ENCODE data around the gene OTOG. TPM values are rescaled to one million over a fixed set of nuclear protein-coding genes. Genes with fewer than 3 reads are reported as not detected.

The OTOG gene
- total RNA-seq, 1 donor from 2014 or later: not detected

DNA sequence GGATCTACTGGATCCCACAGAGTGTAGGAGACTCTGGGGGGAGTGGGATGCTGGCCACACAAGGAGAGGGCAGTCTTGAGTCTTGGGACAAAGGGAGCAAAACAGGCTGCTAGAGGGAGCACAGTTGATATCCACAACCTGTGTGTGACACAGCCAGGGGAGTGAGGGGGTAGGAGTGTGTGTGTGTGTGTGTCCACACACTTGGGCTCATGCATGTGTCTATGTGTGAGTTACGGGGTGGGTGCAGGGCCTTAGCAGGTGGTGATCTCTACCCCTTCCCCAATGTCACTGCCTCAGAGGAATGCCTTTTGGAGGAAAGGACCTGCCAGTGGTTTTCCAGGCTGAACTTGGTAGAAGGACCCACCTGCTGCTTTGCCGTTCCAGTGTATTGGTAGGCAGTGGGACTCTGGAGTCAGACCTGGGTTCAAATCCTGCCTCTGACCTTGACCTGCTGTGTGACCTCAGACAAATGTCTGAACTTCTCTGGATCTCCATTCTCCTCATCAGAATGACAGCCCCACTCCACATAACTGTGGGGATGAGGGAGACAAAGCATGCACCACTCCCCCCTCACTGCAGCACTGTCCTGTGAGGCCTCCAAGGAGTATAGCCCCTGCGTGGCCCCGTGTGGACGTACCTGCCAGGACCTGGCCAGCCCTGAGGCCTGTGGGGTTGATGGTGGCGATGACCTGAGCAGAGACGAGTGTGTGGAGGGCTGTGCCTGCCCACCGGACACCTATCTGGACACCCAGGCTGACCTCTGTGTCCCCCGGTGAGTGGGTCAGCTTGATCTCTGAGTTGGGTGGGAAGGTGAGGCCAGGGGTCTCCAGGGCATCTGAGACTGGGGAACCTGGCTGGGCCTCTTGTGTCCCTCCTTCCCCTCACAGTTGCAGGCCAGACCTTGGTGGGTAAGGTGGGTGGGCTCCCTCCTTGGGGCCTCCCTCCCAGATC lies 27.4 kb downstream of the OTOG start:
- Mint-ChIP-seq H3K36me3 (ENCODE audit: low read depth) (no peaks in the 10 kb centered on the region), H3K27ac (no peak overlapping the region), H3K27me3 (ENCODE audit: low read depth) (peaks cover 3% of the 10 kb centered on the region), H3K9me3 (no peaks in the 10 kb centered on the region), H3K4me1 (ENCODE audit: low read depth) (peaks cover 2% of the 10 kb centered on the region), H3K4me3 (ENCODE audit: low read depth) (no peak overlapping the region)
- no peak for DNase-seq (ENCODE audit: low spot score)
- intact Hi-C loops (cut with micrococcal nuclease): no loop called here

DNA sequence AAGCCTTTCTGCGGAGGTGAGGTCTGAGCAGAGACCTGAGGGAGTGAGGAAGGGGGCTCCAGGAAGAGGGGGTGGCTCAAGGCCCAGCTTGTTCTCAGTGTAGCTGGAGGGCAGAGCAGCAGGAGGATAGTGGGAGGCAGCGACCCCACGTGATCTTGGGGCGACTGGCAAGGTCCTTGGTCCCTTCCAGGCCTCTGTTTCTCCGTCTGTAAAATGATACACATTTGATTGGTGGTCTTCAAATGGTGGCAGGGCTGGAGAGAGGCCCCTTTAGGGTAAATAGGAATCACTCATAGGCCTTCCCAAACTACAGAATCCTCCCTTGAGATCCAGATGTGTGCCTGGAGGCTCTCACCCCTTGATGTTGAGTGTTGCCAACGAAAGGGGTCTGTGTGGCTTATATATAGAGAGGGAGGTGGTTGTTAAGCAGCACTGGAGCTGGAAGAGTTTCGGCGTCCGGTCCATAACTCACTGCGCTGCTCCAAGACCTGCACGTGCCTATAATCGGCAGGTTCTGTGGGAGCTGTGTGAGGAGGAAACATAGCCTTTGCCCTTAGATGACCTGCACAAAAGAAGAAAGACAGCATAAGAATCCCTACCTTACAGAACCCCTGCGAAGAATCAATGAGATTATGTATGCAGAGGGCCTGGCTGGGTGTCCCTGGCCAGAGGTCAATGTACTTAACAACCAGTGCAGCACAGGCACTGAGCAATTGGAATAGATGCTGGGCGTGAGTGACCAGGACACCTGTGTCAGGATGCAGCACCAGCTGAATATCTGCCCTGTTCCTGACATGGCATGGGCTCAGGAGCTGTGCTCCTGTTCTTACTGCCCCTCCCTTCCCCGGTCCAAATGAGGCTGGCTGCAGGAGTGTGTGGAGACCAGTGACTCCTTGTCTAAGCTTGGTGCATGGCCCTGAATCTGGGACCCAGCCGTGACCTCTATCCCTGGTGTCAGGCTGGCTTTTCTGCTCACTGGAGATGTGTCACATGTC lies 28.7 kb downstream of the OTOG start:
- DNase-seq (ENCODE audit: low spot score): no peak
- Mint-ChIP-seq H3K4me3 (ENCODE audit: low read depth) (no peak overlapping the region), H3K4me1 (ENCODE audit: low read depth) (peaks cover 2% of the 10 kb centered on the region), H3K27ac (no peak overlapping the region), H3K27me3 (ENCODE audit: low read depth) (peaks cover 7% of the 10 kb centered on the region), H3K9me3 (no peaks in the 10 kb centered on the region), H3K36me3 (ENCODE audit: low read depth) (no peaks in the 10 kb centered on the region)
- intact Hi-C loops (cut with micrococcal nuclease): no loop called here

DNA sequence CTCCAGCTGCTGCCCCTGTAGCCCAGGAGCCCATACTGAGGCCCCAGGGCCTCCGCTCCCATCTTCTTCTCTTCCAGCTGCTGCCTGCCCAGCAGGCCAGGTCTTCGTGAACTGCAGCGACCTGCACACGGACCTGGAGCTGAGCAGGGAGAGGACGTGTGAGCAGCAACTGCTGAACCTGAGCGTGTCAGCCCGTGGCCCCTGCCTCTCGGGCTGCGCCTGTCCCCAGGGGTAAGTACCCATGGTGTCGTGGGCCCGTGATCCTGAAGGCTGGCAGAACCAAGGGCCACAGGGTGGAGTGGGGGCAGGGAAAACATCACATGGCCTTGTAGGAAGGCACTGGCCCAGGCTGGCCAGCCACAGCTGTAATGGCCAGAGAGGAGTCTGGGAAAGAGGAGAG lies 31.2 kb downstream of the OTOG start:
- Mint-ChIP-seq H3K9me3 (no peaks in the 10 kb centered on the region), H3K36me3 (ENCODE audit: low read depth) (no peaks in the 10 kb centered on the region), H3K27ac (no peak overlapping the region), H3K4me3 (ENCODE audit: low read depth) (no peak overlapping the region), H3K4me1 (ENCODE audit: low read depth) (no peaks in the 10 kb centered on the region), H3K27me3 (ENCODE audit: low read depth) (peaks cover 13% of the 10 kb centered on the region)
- DNase-seq (ENCODE audit: low spot score): no peak
- intact Hi-C loops (cut with micrococcal nuclease): no loop called here

DNA sequence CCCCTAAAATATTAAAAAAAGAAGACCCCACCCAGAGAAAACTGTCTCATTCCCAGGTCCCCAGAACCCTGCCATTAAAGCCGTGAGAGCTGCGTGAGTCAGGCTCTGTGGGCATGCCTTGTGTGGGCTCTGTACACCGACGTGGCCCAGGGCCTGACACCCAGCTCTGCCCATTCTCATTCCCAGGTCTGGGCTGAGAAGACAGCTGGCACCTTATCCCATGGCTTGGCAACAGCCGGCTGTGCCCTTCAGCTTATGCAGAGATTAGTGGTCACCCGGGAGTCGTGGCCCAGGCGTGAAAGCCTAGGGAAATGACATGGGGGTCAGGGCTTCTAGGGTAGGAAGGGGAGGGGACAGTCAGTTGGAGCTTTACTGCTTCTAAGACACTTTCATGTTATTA lies 31.9 kb downstream of the OTOG start:
- no peak for DNase-seq (ENCODE audit: low spot score)
- Mint-ChIP-seq H3K36me3 (ENCODE audit: low read depth) (no peaks in the 10 kb centered on the region), H3K4me3 (ENCODE audit: low read depth) (no peak overlapping the region), H3K9me3 (no peaks in the 10 kb centered on the region), H3K4me1 (ENCODE audit: low read depth) (no peaks in the 10 kb centered on the region), H3K27ac (no peak overlapping the region), H3K27me3 (ENCODE audit: low read depth) (peaks cover 16% of the 10 kb centered on the region)
- intact Hi-C loops (cut with micrococcal nuclease): no loop called here

DNA sequence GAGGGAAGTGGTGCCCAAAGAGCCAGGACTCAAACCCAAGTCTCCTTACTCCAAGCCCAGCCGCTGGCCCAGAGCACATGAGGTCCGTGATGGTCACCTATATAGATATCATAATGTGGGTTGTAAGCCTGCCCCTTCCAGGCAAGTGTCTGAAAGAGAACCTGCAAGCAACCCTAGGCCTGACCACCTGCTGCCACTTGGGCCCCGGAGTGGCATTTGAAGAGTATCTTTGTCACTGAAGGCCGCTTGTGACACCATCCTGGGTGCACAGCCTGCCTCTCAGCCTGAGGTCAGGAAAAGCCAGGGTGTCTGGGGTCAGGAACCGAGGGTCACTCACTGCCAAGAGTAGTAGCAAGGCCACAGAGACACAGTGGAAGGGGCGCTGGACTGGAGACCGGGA lies 32.4 kb downstream of the OTOG start:
- Mint-ChIP-seq H3K27me3 (ENCODE audit: low read depth) (peaks cover 18% of the 10 kb centered on the region), H3K4me3 (ENCODE audit: low read depth) (no peak overlapping the region), H3K9me3 (no peaks in the 10 kb centered on the region), H3K4me1 (ENCODE audit: low read depth) (no peaks in the 10 kb centered on the region), H3K36me3 (ENCODE audit: low read depth) (no peaks in the 10 kb centered on the region), H3K27ac (no peak overlapping the region)
- intact Hi-C loops (cut with micrococcal nuclease): no loop called here
- no peak for DNase-seq (ENCODE audit: low spot score)

DNA sequence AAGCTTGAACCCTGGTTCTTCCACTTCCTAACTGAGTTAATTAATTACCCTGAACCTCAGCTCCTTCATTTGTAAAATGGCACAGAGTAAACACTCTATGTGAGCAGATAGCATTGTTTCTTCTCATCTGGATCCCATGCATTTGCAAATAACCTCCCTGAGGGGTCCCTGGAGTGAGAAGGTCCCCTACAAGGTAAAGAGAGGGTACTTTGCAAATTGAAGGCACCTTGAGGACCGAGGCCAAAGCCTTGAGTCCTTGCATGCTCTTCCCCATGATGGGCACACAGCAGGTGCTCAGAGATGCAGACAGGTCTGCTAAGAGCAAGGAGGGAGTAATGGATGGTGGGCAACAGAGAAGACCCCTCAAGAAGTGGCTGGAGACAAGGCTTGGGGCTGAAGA lies 33.2 kb downstream of the OTOG start:
- Mint-ChIP-seq H3K4me3 (ENCODE audit: low read depth) (no peak overlapping the region), H3K27ac (no peak overlapping the region), H3K27me3 (ENCODE audit: low read depth) (peaks cover 21% of the 10 kb centered on the region), H3K4me1 (ENCODE audit: low read depth) (no peaks in the 10 kb centered on the region), H3K9me3 (no peaks in the 10 kb centered on the region), H3K36me3 (ENCODE audit: low read depth) (no peaks in the 10 kb centered on the region)
- no peak for DNase-seq (ENCODE audit: low spot score)
- intact Hi-C loops (cut with micrococcal nuclease): no loop called here

DNA sequence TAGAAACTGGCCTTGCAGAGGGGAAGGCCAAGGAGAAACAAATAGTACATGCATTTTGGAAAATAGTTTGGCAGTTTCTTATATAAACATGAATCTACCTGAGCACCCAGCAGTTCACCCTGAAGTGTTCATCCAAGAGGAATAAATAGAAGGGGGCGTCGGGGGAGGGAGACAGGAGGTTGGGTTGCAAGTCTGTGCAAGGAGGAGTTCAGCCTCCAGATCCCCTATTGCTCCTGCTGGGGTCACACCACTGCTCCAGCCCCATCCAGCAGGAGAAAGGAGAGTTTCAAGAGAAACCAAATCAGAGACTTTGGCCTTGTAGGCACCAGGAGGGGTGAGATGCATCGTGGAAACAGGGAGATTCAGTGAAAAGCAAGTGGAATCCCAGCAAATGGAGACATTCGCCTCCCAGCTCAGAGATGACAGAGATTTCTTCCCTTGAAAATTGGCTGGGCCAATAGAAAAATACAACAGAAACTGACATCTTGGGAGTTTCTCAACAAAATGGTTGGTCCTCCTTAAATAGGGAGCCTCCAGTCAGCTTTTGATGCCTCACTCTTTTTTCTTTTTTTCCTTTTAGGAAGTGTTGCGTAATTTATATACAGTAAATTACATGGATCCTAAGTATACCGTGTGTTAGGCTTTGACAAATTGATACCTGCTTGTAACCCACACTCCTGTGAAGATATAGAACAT lies 34.1 kb downstream of the OTOG start:
- Mint-ChIP-seq H3K36me3 (ENCODE audit: low read depth) (no peaks in the 10 kb centered on the region), H3K27ac (no peak overlapping the region), H3K27me3 (ENCODE audit: low read depth) (peaks cover 24% of the 10 kb centered on the region), H3K9me3 (no peaks in the 10 kb centered on the region), H3K4me3 (ENCODE audit: low read depth) (no peak overlapping the region), H3K4me1 (ENCODE audit: low read depth) (no peaks in the 10 kb centered on the region)
- intact Hi-C loops (cut with micrococcal nuclease): no loop called here
- DNase-seq (ENCODE audit: low spot score): no peak

DNA sequence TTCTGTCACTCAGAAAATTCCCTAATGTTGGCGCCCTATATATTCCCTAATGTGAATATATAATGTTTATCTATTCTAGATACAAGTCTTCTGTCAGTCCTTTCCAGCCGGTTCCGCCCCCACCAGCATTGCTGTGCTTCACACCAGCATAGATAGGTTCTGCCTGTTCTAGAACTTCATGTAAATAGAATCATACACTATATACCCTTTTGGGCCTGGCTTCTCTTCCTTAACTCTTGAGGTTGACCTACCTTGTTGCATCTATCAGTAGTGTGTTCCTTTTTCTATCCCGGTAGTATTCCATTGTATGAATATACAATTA lies 34.6 kb downstream of the OTOG start:
- DNase-seq (ENCODE audit: low spot score): no peak
- Mint-ChIP-seq H3K27me3 (ENCODE audit: low read depth) (peaks cover 24% of the 10 kb centered on the region), H3K27ac (no peak overlapping the region), H3K4me3 (ENCODE audit: low read depth) (no peak overlapping the region), H3K9me3 (no peaks in the 10 kb centered on the region), H3K4me1 (ENCODE audit: low read depth) (no peaks in the 10 kb centered on the region), H3K36me3 (ENCODE audit: low read depth) (no peaks in the 10 kb centered on the region)
- intact Hi-C loops (cut with micrococcal nuclease): no loop called here

DNA sequence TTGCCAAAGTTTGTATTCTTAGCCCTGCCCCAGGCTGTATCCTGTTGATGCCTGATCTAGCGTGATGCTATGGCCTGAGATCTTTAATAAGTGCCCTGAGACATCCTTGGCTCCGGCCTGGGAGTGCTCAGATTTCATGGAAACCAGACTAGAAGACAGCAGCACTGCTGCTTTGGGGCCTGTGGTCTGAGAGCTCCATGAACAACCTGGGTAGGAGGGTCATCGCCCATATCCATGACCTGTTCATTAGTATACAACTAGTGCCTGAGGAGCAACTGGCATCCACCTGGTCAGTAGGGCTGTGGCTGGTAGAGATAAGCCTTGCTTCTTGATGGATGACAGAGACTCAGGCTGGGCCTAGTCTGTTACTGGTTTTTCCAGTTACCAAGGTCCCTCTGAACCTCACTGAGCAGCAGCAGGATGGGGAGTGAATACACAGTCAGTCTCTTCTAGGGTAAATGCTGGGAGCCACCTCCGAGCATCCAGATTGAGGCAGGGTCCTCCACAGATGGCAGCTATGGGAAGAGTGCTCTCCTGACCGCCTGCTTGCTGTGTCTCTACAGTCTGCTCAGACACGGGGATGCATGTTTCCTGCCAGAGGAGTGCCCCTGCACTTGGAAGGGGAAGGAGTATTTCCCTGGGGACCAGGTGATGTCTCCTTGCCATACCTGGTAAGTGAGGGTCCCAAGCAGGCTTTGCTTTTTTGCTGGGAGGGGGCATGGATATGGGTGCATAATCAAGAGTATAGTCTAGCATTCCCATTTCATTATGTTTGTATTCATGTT lies 39.0 kb downstream of the OTOG start:
- Mint-ChIP-seq H3K4me3 (ENCODE audit: low read depth) (no peak overlapping the region), H3K4me1 (ENCODE audit: low read depth) (no peaks in the 10 kb centered on the region), H3K27ac (no peak overlapping the region), H3K9me3 (no peaks in the 10 kb centered on the region), H3K27me3 (ENCODE audit: low read depth) (peaks cover 17% of the 10 kb centered on the region), H3K36me3 (ENCODE audit: low read depth) (no peaks in the 10 kb centered on the region)
- intact Hi-C loops (cut with micrococcal nuclease): no loop called here
- DNase-seq (ENCODE audit: low spot score): no peak

DNA sequence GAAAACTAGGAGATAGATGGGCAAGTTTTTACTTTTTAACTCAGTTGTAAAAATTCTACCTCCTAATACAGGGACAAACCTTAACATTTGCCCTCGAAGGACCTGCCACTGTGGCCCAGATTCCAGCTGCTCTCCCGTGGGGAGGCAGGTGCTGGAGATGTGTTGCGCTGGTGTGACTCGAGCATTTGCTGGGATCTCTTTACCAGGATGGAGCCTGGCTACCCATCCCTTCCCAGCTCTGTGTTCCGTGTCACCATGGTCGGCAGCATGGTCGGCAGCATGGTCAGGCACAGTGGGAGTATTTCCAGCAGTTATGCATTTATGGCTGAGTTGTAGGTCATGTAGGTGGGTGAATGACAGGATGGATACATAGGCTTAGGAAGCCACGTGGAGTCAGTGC lies 41.1 kb downstream of the OTOG start:
- Mint-ChIP-seq H3K27me3 (ENCODE audit: low read depth) (peaks cover 10% of the 10 kb centered on the region), H3K9me3 (no peaks in the 10 kb centered on the region), H3K36me3 (ENCODE audit: low read depth) (no peaks in the 10 kb centered on the region), H3K4me3 (ENCODE audit: low read depth) (no peak overlapping the region), H3K4me1 (ENCODE audit: low read depth) (no peaks in the 10 kb centered on the region), H3K27ac (no peak overlapping the region)
- DNase-seq (ENCODE audit: low spot score): no peak
- intact Hi-C loops (cut with micrococcal nuclease): no loop called here

DNA sequence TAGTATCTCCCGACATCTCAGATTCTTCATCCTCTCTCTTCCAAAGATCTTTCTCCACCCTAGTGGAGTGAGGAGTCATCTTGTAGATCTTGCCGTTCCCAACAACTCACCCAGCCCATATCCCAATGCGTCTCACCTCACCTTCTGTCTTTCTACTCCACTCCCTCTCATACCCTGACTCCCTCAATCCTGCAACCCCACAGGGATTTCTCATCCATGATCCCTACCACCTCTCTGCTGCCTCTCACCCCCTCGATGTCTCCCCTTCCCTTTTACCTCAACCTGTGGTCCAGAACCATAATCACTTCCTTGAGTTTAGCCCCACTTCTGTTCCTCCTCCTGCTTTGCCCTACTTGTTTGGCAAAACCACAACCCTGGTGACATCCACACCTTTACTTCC lies 41.7 kb downstream of the OTOG start:
- Mint-ChIP-seq H3K4me1 (ENCODE audit: low read depth) (no peaks in the 10 kb centered on the region), H3K27ac (no peak overlapping the region), H3K36me3 (ENCODE audit: low read depth) (no peaks in the 10 kb centered on the region), H3K27me3 (ENCODE audit: low read depth) (peaks cover 8% of the 10 kb centered on the region), H3K4me3 (ENCODE audit: low read depth) (no peak overlapping the region), H3K9me3 (no peaks in the 10 kb centered on the region)
- intact Hi-C loops (cut with micrococcal nuclease): no loop called here
- DNase-seq (ENCODE audit: low spot score): no peak

DNA sequence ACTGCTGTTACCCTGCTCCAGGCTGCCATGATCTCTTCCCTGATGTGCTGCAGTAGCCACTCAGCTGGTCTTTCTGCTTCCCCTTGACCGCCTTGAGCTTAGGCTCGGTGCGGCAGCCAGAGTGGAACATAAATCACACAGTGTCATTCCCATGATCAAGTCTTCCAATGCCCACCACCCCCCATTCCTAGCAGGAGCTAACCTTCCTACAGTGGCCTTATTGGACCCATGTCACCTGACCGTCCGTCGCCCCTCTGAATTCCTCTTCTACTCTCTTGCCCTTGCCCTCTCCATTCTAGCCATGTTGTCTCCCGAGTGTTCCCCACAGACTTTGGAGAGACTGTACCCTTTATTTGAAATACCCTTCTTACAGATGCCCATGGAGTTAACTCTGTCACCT lies 43.4 kb downstream of the OTOG start:
- intact Hi-C loops (cut with micrococcal nuclease): no loop called here
- H3K4me1 Mint-ChIP-seq (ENCODE audit: low read depth): no peaks in the 10 kb centered on the region
- H3K27ac Mint-ChIP-seq: no peak overlapping the region
- no peaks in the 10 kb centered on the region for H3K36me3 Mint-ChIP-seq (ENCODE audit: low read depth)
- peaks cover 1% of the 10 kb centered on the region for H3K27me3 Mint-ChIP-seq (ENCODE audit: low read depth)
- DNase-seq (ENCODE audit: low spot score): no peak
- no peak overlapping the region for H3K4me3 Mint-ChIP-seq (ENCODE audit: low read depth)
- no peaks in the 10 kb centered on the region for H3K9me3 Mint-ChIP-seq
